ENCODE data around the gene WDR90.
A peak's percentile ranks its signal among the peaks of the same experiment; 100 is the strongest.

Gene WDR90

GRCh38 chr16:648781-649589 is at the start of gene WDR90:
Gene WDR90, plus strand, starts transcription at chr16:649365. Its CDS starts 52 bp downstream, at chr16:649417.
- peak; percentile 84 for DNase-seq

DNA sequence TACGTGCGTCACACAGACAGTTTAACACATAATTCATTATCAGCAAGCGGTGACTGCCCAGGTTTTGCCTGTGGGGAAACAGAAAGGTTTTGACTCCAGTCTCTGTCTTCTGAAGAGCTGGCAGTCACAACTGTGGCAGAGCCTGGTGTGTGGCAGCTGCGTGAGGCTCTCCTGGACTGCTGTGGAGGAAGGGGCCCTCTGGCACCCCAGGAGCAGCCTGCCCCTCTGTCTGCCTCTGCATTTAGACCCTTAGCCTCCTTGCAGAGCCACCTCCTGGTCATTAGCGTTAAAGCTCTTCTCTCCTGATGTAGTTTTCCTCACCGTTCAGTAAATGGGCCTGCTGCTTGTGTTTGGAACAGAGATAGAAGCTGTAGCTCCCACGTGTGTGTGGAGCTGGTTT is 48.4 kb upstream of the WDR90 start:
- no peak for DNase-seq

- no peak for DNase-seq
These were observed 45.2 kb upstream of the WDR90 start for GRCh38 chr16:603933-604332.

DNA sequence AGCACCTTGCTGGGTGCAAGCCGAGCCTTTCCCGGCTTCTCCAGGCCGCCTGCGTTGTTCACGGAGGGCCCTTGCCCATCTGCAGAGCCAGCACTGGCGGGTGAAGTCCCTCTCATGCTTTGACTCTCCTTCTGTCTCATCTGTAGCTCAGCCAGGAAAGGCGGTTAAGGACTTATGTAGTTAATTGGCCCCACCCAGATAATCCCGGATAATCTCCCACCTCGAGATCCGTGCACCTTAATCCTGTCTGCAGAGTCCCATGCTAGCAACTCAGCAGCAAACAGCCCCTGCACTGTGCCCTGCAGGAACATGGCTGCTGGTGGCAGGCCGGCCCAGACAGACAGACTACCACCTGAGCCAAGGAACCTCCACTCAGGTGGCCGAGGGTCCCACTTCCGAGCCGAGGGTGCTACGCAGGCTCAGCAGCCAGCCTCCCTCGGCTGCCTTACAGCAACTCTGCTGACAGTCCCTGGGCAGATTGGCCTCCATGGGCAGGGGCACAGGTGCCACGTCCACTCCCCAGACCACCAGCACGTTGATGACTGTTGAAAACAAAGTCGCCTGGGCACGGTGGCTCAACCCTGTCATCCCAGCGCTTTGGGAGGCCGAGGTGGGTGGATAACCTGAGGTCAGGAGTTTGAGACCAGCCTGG is 42.4 kb upstream of the WDR90 start:
- no peak for DNase-seq

- no peak for DNase-seq
These were observed 41.1 kb upstream of the WDR90 start for GRCh38 chr16:608019-608418.

DNA sequence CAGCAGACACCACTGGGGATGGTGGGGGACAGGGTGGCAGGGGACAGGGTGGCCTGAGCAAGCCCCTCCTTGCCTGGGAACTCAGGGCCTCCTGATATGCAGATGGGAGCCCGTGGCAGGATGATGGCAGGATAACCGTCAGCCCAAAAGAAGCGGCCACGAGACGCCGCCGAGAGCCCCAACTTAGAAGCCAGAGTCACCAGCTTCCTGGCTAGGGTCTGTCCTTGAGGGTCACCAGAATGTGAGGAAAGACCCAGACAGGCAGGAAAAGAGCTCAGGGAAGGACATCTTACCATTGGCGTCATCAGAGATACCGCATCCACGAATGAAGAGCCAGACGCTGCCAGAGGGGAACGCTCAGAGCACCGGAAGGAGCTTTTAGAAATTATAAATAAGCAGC is 39.8 kb upstream of the WDR90 start:
- DNase-seq = no peak

GRCh38 chr16:609984-610383 is 39.2 kb upstream of the WDR90 start:
- DNase-seq = no peak

GRCh38 chr16:610513-611381 is 38.4 kb upstream of the WDR90 start:
- peak; percentile 21 for DNase-seq

DNA sequence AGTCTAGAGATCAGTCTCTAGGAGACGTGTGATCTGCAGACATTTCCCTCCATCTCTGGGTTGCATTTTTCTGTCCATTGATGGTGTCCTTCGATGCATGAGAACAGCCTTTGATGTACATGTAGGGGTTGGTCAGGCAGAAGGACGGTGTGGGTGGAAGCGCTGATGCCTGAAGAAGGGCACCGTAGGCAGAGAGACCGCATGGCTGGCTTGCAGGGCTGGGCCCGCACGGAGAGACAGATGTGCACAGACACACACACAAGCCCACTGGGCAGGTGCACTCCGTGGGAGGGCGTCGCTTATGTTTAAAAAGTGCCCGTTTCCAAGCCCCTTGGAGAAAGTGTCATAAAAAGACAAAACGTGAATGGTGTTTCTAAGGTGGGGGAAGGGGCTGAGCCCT is 34.0 kb upstream of the WDR90 start:
- no peak for DNase-seq

- peak; percentile 83 for DNase-seq
These were observed 32.2 kb upstream of the WDR90 start for GRCh38 chr16:616733-617586.

DNA sequence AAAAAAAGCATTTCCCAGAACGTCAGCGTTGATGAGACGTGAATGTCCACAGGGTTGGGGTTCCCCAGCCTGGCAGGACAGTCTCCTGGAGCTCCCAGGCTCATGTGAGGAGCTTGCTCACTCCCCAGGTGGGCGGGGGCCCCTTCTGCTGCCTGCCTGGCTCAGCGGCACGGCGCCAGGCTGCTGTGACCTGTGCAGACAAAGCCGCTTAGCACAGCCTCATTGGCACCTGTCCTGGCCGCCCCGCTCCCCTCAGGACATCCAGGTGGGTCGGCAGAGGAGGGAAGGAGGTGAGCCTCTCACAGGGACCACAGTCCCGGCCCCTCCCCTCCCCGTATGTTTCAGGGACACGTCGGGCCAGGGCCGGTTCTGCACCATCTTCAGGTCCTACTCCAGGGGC is 31.3 kb upstream of the WDR90 start:
- no peak for DNase-seq

DNA sequence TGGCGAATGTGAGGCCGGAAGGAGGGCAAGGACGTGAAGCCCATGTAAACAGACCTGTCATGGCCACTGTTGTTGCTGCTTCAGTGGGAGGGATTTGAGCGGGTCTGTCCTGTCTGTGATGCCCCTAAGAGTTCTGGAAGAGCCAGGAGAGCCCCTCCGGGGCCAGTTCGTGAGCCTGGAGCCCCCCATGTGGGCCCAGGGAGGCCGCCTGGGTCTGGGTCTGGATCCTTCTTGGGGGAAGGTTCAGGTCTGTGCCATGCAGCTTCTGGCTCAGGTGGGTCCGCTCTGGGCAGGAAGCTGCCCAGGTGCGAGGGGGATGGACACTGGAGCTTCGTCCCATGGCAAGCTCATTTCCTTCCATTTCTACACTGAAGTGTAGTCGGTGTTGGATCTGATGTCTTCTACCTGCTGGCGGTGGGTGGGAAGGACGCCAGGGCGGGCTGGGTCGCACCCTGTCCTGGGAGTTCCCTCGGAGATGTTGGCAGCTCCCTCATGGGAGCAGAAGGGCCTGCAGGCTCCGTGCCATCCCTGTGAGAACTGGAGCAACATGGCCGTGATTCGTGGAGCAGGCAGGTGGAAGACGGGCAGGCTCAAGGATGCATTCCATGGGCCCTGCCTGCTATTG is 29.6 kb upstream of the WDR90 start:
- no peak for DNase-seq

- DNase-seq = no peak
These were observed 28.3 kb upstream of the WDR90 start for GRCh38 chr16:620700-621525.

DNA sequence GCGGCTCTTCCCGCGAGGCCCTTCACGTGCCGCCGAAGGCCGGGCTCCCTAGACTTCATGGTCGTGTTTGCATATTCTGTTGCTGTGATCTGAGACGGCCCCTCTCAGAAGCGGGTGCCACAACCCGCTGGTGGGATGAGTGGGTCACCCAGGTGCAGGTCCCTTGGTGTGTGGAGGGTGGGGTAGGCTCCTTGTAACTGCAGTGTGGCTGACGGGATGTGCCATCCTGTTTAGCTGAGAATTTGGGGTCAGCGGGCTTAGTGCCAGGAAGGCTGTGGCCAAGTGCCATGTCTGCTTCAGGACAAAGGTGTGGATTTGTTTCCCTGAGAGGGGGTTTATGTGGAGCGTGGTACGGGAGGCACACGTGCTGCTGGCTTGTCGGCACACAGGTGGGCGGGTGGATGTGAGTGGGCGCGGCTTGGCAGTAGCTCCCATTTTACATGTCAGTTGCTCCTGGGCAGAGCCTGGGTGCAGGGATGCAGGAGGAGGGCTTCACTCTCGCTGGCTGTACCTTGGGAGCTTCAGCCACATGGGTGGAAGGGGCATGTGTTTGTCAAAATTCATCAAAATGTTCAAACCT is 27.5 kb upstream of the WDR90 start:
- peak; percentile 10 for DNase-seq

GRCh38 chr16:622920-623280 is 26.3 kb upstream of the WDR90 start:
- DNase-seq = no peak

GRCh38 chr16:624526-625070 is 24.6 kb upstream of the WDR90 start:
- no peak for DNase-seq

- no peak for DNase-seq
These were observed 23.8 kb upstream of the WDR90 start for GRCh38 chr16:625117-625976.

DNA sequence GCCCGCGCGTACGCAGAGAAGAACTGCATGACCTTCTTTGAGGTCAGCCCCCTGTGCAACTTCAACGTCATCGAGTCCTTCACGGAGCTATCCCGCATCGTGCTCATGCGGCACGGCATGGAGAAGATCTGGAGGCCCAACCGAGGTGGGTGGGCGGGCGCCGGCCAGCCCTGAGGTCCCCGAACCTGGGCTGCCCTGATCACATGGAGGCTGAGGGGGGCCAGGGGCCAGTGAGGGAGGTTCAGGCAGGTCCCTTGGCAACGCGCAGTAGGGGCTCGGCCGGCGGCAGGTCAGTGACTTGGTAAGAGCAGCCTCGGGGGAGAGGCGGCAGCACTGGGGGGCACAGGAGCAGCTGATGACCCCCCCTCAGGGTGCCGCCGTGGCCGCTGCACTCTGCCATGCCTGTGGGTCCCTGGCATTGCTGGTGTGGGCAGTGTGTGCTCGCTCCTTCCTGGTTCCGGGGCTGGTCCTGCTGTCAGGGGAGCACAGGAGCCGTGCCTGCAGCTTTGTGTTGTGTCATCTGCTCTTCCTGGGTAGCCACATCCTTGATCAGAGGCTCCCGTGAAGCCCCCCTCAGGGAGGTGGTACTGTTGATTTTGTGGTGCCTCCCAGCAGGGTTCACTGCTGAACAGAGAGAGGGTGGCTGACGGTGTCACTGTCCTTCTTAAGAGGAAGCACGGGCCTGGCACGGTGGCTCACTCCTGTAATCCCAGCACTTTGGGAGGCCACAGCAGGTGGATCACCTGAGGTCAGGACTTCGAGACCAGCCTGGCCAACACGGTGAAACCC is 23.0 kb upstream of the WDR90 start:
- no peak for DNase-seq

Data from DMS153 (cell line).